ENCODE data around the gene IL15RA.

The IL15RA gene

DNA sequence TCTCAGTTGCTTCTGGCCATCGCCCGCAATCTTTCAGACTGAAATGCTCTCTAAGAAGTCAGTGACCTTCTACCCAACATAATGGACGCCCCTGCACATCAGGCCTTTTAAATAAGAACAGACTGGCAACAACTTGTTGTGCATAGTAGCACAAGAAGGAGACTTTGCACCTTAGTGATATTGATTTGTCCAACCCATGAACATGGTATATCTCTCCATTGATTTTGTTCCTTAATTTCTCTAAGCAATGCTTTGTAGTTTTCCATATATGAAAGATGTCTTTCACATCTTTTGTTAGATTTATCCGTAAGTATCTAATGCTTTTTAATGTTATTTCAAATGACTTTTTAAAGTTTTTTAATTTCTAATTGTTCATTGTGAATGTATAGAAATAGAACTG lies 4.3 kb downstream of the IL15RA start:
- H2AFZ ChIP-seq (ENCODE audit: low read depth) = no peak overlapping the region
- no peaks in the 10 kb centered on the region for H3K36me3 ChIP-seq (ENCODE audit: insufficient read depth)
- peaks cover 72% of the 10 kb centered on the region for H3K79me2 ChIP-seq (ENCODE audit: insufficient read depth, low read depth)
- no peak overlapping the region for H3K9ac ChIP-seq
- no peak overlapping the region for H3K4me2 ChIP-seq
- peaks cover 24% of the 10 kb centered on the region for H3K4me1 ChIP-seq (ENCODE audit: low read depth, poor library complexity, severe bottlenecking)
- H3K4me3 ChIP-seq (IDR thresholded peaks at IDR 0.05; ENCODE audit: insufficient read depth, low read depth, low read length) = no peak overlapping the region
- no peak overlapping the region for H3K27ac ChIP-seq
- TF ChIP-seq, protein P1, sequence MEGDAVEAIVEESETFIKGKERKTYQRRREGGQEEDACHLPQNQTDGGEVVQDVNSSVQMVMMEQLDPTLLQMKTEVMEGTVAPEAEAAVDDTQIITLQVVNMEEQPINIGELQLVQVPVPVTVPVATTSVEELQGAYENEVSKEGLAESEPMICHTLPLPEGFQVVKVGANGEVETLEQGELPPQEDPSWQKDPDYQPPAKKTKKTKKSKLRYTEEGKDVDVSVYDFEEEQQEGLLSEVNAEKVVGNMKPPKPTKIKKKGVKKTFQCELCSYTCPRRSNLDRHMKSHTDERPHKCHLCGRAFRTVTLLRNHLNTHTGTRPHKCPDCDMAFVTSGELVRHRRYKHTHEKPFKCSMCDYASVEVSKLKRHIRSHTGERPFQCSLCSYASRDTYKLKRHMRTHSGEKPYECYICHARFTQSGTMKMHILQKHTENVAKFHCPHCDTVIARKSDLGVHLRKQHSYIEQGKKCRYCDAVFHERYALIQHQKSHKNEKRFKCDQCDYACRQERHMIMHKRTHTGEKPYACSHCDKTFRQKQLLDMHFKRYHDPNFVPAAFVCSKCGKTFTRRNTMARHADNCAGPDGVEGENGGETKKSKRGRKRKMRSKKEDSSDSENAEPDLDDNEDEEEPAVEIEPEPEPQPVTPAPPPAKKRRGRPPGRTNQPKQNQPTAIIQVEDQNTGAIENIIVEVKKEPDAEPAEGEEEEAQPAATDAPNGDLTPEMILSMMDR (conservative IDR thresholded peaks at IDR 0.05; ENCODE audit: low read depth, low read length) = no peak
- H3K27me3 ChIP-seq (ENCODE audit: insufficient read depth, low read depth) = no peaks in the 10 kb centered on the region
- H4K20me1 ChIP-seq (ENCODE audit: insufficient read depth) = no peaks in the 10 kb centered on the region

- TF ChIP-seq, protein P1 (conservative IDR thresholded peaks at IDR 0.05; ENCODE audit: low read depth, low read length) = no peak
- Histone ChIP-seq H3K36me3 (ENCODE audit: insufficient read depth) (no peaks in the 10 kb centered on the region), H3K9ac (no peak overlapping the region), H3K27ac (no peak overlapping the region), H3K79me2 (ENCODE audit: insufficient read depth, low read depth) (peaks cover 72% of the 10 kb centered on the region), H3K4me3 (IDR thresholded peaks at IDR 0.05; ENCODE audit: insufficient read depth, low read depth, low read length) (no peak overlapping the region), H3K4me2 (no peak overlapping the region), H4K20me1 (ENCODE audit: insufficient read depth) (no peaks in the 10 kb centered on the region), H3K27me3 (ENCODE audit: insufficient read depth, low read depth) (no peaks in the 10 kb centered on the region), H3K4me1 (ENCODE audit: low read depth, poor library complexity, severe bottlenecking) (peaks cover 24% of the 10 kb centered on the region), H2AFZ (ENCODE audit: low read depth) (no peak overlapping the region)
Measured at GRCh38 chr10:5971886-5972285, 5.5 kb downstream of the IL15RA start.

DNA sequence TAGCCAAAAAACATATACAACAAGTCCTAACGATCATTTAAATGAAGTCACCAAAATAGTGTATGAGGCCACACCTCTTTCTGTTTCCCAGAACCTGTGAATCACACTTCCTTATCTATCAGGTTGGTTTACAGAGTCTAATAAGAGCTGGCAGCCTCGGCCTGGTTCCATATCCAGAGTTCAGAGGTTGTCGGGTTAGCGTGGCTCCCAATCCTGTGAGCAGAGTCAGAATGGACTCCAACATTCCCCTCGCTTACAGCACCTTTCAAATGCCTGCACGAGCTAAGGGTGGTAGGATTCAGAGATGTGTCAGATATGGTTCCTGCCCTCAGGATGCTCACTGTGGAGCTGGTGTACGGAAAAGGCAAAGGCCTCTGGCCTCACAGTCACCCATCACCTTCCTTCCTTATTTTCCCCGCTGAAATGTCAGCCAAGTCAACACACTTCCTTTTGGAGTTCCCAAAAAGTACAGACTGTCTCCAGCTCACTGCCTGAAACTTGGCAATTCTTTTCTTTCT lies 6.0 kb downstream of the IL15RA start:
- H3K27ac ChIP-seq = no peak overlapping the region
- H3K4me1 ChIP-seq (ENCODE audit: low read depth, poor library complexity, severe bottlenecking) = peaks cover 24% of the 10 kb centered on the region
- no peak overlapping the region for H2AFZ ChIP-seq (ENCODE audit: low read depth)
- TF ChIP-seq, protein P1 (conservative IDR thresholded peaks at IDR 0.05; ENCODE audit: low read depth, low read length) = no peak
- no peaks in the 10 kb centered on the region for H4K20me1 ChIP-seq (ENCODE audit: insufficient read depth)
- no peaks in the 10 kb centered on the region for H3K36me3 ChIP-seq (ENCODE audit: insufficient read depth)
- no peaks in the 10 kb centered on the region for H3K27me3 ChIP-seq (ENCODE audit: insufficient read depth, low read depth)
- H3K79me2 ChIP-seq (ENCODE audit: insufficient read depth, low read depth) = peaks cover 69% of the 10 kb centered on the region
- H3K4me3 ChIP-seq (IDR thresholded peaks at IDR 0.05; ENCODE audit: insufficient read depth, low read depth, low read length) = no peak overlapping the region
- no peak overlapping the region for H3K4me2 ChIP-seq
- no peak overlapping the region for H3K9ac ChIP-seq

DNA sequence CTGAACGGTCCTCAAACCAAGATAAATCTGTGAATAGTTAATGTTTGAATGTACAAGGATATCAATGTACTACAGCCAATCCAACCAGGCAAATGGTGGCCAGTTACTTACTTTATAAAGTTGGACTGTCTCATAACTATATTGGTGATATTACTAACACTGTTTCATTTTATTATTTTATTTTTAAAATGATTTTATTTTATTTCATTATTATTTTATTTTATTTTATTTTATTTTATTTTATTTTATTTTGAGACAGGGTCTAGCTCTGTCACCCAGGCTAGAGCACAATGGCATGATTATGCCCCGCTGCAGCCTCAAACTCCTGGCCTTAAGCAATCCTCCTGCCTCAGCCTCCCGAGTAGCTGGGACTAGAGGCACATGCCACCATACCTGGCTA lies 6.8 kb downstream of the IL15RA start:
- Histone ChIP-seq H3K36me3 (ENCODE audit: insufficient read depth) (no peaks in the 10 kb centered on the region), H3K27me3 (ENCODE audit: insufficient read depth, low read depth) (no peaks in the 10 kb centered on the region), H3K4me3 (IDR thresholded peaks at IDR 0.05; ENCODE audit: insufficient read depth, low read depth, low read length) (no peak overlapping the region), H3K27ac (no peak overlapping the region), H3K4me1 (ENCODE audit: low read depth, poor library complexity, severe bottlenecking) (peaks cover 24% of the 10 kb centered on the region), H4K20me1 (ENCODE audit: insufficient read depth) (no peaks in the 10 kb centered on the region), H3K9ac (no peak overlapping the region), H2AFZ (ENCODE audit: low read depth) (no peak overlapping the region), H3K79me2 (ENCODE audit: insufficient read depth, low read depth) (peaks cover 64% of the 10 kb centered on the region), H3K4me2 (no peak overlapping the region)
- TF ChIP-seq, protein P1 (conservative IDR thresholded peaks at IDR 0.05; ENCODE audit: low read depth, low read length) = no peak

Measured in KMS-11 (cell line).